HepG2 (cell line): ENCODE data around the gene ZNF341. TPM values are rescaled to one million over a fixed set of nuclear protein-coding genes. Genes with fewer than 3 reads are reported as not detected.

Experiments
- CHD4 ChIP-seq: fragments of 200-600 bp; sonication (generic); IDR thresholded peaks from 2 replicates; pipeline ENCODE4 v1.7.0; 2017; ENCODE audit warnings: mild to moderate bottlenecking, low read length, borderline replicate concordance
- DNMT3B ChIP-seq: conservative IDR thresholded peaks from 2 replicates; pipeline ENCODE4 v1.6.1; 2016; ENCODE audit warnings: missing biosample characterization, control low read depth
- EED ChIP-seq: sonication (generic); formaldehyde crosslinking; IDR thresholded peaks from 2 replicates; pipeline ENCODE4 v1.5.0; 2020; ENCODE audit warnings: mild to moderate bottlenecking, missing genetic modification reagents
- GZF1 ChIP-seq: sonication (generic); formaldehyde crosslinking; IDR thresholded peaks from 2 replicates; pipeline ENCODE4 v1.5.1; 2020; ENCODE audit warnings: mild to moderate bottlenecking, missing genetic modification reagents
- LCORL ChIP-seq, 2 experiments: fragments of 450-650 bp in 1 of 2; sonication (generic) in 1 of 2; formaldehyde crosslinking in 1 of 2; IDR thresholded peaks; 2 replicates each; pipeline versions ENCODE4 v1.5.0 to v1.6.1; 2017 to 2020; ENCODE audit warnings: antibody characterized with exemption in 1 of 2, missing genetic modification reagents in 1 of 2
- MAFF ChIP-seq: IDR thresholded peaks from 2 replicates; pipeline ENCODE4 v1.6.1; 2011; ENCODE audit warnings: low read depth, low read length, improper control_type of control experiment
- MEIS2 ChIP-seq: sonication (generic); formaldehyde crosslinking; IDR thresholded peaks from 2 replicates; pipeline ENCODE4 v1.9.0; 2021; ENCODE audit warnings: mild to moderate bottlenecking, missing genetic modification reagents
- NCOA2 ChIP-seq: sonication (generic); formaldehyde crosslinking; IDR thresholded peaks from 2 replicates; pipeline ENCODE4 v1.8.0; 2022; ENCODE audit warnings: inconsistent platforms
- PHF20 ChIP-seq: sonication (generic); formaldehyde crosslinking; IDR thresholded peaks from 2 replicates; pipeline ENCODE4 v1.5.0; 2020; ENCODE audit warnings: mild to moderate bottlenecking, missing genetic modification reagents
- RXRA ChIP-seq: sonication (generic); formaldehyde crosslinking; IDR thresholded peaks from 2 replicates; pipeline ENCODE4 v1.5.1; 2020; ENCODE audit warnings: missing genetic modification reagents
- SP2 ChIP-seq: sonication (generic); formaldehyde crosslinking; IDR thresholded peaks from 2 replicates; pipeline ENCODE4 v1.5.1; 2020; ENCODE audit warnings: mild to moderate bottlenecking, missing genetic modification reagents
- TFDP1 ChIP-seq: IDR thresholded peaks from 2 replicates; pipeline ENCODE4 v1.6.1; 2016; ENCODE audit warnings: missing compliant biosample characterization, missing genetic modification reagents, borderline replicate concordance
- ZFAT ChIP-seq: sonication (generic); formaldehyde crosslinking; conservative IDR thresholded peaks from 2 replicates; pipeline ENCODE4 v1.8.1; 2023; ENCODE audit warnings: missing genetic modification reagents, inconsistent platforms
- ZFP36 ChIP-seq: fragments of 150-350 bp; IDR thresholded peaks from 2 replicates; pipeline ENCODE4 v1.6.1; 2018; ENCODE audit warnings: borderline replicate concordance, low read length, low read depth; ENCODE audit not compliant: partially characterized antibody
- ZFP82 ChIP-seq: sonication (generic); formaldehyde crosslinking; IDR thresholded peaks from 2 replicates; pipeline ENCODE4 v1.5.1; 2020; ENCODE audit warnings: mild to moderate bottlenecking, missing genetic modification reagents, borderline replicate concordance
- ZNF605 ChIP-seq: sonication (generic); formaldehyde crosslinking; IDR thresholded peaks from 2 replicates; pipeline ENCODE4 v1.8.0; 2022; ENCODE audit warnings: mild to moderate bottlenecking, missing genetic modification reagents
- ZNF607 ChIP-seq: sonication (generic); formaldehyde crosslinking; IDR thresholded peaks from 2 replicates; pipeline ENCODE4 v1.5.1; 2020; ENCODE audit warnings: missing genetic modification reagents, mild to moderate bottlenecking, borderline replicate concordance
- ZNF609 ChIP-seq: sonication (generic); formaldehyde crosslinking; IDR thresholded peaks from 2 replicates; pipeline ENCODE4 v1.4.0; 2020; ENCODE audit warnings: mild to moderate bottlenecking, missing genetic modification reagents, borderline replicate concordance
- ZNF672 ChIP-seq: sonication (generic); formaldehyde crosslinking; IDR thresholded peaks from 2 replicates; pipeline ENCODE4 v1.8.1; 2022; ENCODE audit warnings: missing genetic modification reagents
- polyA plus RNA-seq, 8 experiments: library from polyadenylated mRNA; depleted of rRNA in 3 of 8; stranded (reverse) in 7 of 8; unstranded in 1 of 8; fragments of >200 nt; fragmentation: Illumina TruSeq in 4 of 8; extraction: Trizol in 4 of 8; gene quantifications; 2 replicates each; pipeline versions ENCODE4 v1.2.1 to v1.2.3, GENCODE V29; 2011 to 2016; ENCODE audit warnings: low read depth in 4 of 8, missing spikeins in 1 of 8, mixed read lengths in 1 of 8; ENCODE audit not compliant: insufficient read depth in 1 of 8
- total RNA-seq, 5 experiments: library from RNA; depleted of rRNA; stranded (reverse); fragments of >200 nt; fragmentation: Illumina TruSeq; extraction: Trizol; gene quantifications; 2 replicates each; pipeline ENCODE4 v1.2.3, GENCODE V29; 2016; ENCODE audit warnings: low read depth in 1 of 5
- TF ChIP-seq, protein P1 (sequence below): sonication (generic); formaldehyde crosslinking; IDR thresholded peaks from 2 replicates; pipeline ENCODE4 v1.4.0; 2020; ENCODE audit warnings: missing genetic modification reagents
- TF ChIP-seq, protein P2 (sequence below): sonication (generic); formaldehyde crosslinking; IDR thresholded peaks from 2 replicates; pipeline ENCODE4 v1.4.0; 2020; ENCODE audit warnings: mild to moderate bottlenecking, missing genetic modification reagents

ZNF341 gene
- total and polyA plus RNA-seq, 2 of the 13 experiments (the other 11 are each of a cell fraction or from before 2014, with no cell fraction given), result 1.1 to 2.2 TPM

DNA sequence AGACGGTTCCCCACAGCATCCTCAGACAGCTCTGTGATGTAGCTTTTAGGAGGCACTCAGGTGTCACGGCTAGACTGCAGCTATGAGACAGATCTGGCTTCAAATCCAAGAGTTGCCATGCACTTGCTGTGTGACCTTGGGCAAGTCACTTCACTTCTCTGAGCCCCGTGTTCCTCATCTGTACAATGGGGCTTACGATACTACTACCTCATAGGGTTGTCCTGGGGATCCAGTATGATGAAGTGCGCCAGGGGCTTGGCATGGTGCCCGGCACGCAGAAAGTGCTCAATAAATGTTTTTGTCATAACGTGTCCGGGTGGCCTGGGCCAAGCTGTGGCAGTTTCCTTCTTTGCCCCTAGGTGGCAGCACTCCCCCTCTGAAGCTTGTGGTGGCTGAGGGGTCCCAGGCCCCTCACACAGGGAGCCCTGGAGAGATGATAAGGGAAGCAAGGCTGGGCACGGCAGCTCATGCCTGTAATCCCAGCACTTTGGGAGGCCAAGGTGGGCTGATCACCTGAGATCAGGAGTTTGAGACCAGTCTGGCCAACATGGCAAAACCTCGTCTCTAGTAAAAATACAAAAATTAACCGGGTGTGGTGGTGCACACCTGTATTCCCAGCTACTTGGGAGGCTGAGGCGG is 60.3 kb downstream of the ZNF341 start (continued):
- TF ChIP-seq CHD4 (no peak; the same call in 1 of the 2 replicates), ZFAT (CRISPR knock-in tag) (no peak), TFDP1 (CRISPR knock-in tag) (0 out of 2 replicates have a peak, but pooled peaks have one; percentile 33), ZNF672 (CRISPR knock-in tag) (no peak), ZFP36 (peak; percentile 44), RXRA (peak; percentile 55; the same call in 1 of the 2 replicates), ZNF607 (CRISPR knock-in tag) (no peak), LCORL (IDR thresholded peaks at IDR 0.05) (no peak), LCORL (CRISPR knock-in tag; IDR thresholded peaks at IDR 0.05) (peak; percentile 49; the same call in 1 of the 2 replicates), NCOA2 (0 out of 2 replicates have a peak, but pooled peaks have one; percentile 13), ZNF605 (peak; percentile 87; the same call in 1 of the 2 replicates), SP2 (CRISPR knock-in tag) (no peak; the same call in 1 of the 2 replicates), MAFF (no peak), EED (CRISPR knock-in tag) (0 out of 2 replicates have a peak, but pooled peaks have one; percentile 39), ZFP82 (CRISPR knock-in tag) (no peak), GZF1 (CRISPR knock-in tag) (0 out of 2 replicates have a peak, but pooled peaks have one; percentile 39), MEIS2 (no peak), PHF20 (CRISPR knock-in tag) (no peak), ZNF609 (peak; percentile 32; the same call in 1 of the 2 replicates), DNMT3B (CRISPR knock-in tag) (no peak)
- TF ChIP-seq, protein P1, sequence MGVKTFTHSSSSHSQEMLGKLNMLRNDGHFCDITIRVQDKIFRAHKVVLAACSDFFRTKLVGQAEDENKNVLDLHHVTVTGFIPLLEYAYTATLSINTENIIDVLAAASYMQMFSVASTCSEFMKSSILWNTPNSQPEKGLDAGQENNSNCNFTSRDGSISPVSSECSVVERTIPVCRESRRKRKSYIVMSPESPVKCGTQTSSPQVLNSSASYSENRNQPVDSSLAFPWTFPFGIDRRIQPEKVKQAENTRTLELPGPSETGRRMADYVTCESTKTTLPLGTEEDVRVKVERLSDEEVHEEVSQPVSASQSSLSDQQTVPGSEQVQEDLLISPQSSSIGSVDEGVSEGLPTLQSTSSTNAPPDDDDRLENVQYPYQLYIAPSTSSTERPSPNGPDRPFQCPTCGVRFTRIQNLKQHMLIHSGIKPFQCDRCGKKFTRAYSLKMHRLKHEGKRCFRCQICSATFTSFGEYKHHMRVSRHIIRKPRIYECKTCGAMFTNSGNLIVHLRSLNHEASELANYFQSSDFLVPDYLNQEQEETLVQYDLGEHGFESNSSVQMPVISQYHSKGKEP (CRISPR knock-in tag), result no peak
- TF ChIP-seq, protein P2, sequence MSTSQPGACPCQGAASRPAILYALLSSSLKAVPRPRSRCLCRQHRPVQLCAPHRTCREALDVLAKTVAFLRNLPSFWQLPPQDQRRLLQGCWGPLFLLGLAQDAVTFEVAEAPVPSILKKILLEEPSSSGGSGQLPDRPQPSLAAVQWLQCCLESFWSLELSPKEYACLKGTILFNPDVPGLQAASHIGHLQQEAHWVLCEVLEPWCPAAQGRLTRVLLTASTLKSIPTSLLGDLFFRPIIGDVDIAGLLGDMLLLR (CRISPR knock-in tag), result 0 out of 2 replicates have a peak, but pooled peaks have one; percentile 40
